NCI-H1105 treated with DMSO at 0.1 percent for 48 hours (cell line): ENCODE measurements around the gene MYADML2.

Experiments
- DNase-seq: peaks from one replicate; lab custom pipeline; 2025; lab: John Stamatoyannopoulos, UW

MYADML2 gene

DNA sequence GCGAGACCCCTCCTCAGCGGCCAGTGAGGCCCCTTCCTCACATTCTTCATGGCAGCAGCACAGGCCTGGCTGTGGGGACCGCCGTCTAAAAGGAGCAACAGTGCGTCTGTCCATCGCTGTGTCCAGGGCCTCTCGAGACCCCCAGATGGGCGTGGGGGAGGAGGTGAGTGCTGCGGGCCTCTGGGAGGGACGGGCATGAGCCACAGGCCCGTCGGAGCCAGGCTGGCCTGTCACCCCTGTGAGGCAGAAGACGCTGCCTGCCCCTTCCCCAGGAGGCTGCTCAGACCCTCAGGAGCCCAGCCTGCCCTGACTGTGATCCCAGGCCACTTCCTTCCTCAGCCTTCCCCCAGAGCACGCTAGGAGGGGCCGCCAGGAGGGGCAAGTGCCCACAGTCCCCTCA is 7.8 kb downstream of the MYADML2 start:
- no peak for DNase-seq

DNA sequence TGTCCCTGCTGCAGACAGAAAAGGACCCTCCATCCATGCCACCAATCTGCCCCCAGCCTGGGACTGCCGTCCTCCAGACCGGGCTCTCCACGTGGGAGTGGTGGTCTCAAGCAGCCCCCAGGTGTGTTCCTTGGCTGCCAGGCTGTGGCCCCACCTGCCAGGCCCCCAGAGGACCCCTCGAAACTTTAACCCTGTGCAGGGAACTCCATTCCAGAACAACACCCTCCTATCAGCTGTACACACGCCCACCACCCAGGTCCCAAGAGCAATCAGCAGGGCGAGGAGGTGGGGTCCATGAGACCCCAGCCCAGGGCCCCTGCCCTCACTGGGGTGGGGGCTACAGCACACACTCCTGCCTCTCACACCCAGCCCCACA is 11.3 kb downstream of the MYADML2 start:
- no peak for DNase-seq

DNA sequence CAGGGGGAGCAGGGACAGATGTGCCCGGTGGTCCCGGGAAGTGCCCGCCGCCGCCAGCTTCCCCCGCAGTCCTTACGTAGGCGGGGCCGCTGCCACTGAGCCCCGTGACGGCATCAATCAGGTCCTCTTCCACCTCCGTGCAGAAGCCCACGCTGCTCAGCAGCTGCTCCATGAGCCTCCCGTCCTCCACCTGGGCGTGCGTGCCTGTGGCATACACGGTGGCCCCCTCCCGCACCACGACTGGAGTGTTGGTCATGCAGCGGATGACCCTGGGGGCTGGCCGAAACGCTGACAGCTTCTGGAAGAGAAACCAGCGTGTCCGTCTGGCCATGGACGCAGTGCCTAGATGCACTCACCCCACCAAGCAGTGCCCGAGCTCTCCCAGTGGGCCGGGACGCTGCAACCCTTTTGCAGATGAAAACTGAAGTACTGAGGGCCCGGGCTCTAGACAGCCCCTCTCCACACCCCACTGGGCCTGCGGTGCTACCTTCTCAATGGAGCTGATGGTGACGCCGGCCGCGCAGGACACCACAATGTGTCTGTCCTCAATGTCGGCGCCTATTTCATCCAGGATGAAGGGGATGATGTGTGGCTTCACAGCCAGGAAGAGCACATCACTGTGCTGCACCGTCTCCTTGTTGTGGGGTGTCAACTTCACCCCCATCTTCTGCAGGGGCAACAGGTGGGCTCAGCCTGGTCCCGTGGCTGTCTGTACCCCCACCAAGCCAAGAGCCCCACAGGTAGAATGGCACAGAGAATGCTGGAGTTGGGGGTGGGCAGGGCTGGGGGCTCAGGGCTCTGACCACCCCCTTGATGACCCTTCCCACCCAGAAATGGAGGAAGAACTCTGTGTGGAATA is 12.0 kb downstream of the MYADML2 start:
- DNase-seq = no peak

DNA sequence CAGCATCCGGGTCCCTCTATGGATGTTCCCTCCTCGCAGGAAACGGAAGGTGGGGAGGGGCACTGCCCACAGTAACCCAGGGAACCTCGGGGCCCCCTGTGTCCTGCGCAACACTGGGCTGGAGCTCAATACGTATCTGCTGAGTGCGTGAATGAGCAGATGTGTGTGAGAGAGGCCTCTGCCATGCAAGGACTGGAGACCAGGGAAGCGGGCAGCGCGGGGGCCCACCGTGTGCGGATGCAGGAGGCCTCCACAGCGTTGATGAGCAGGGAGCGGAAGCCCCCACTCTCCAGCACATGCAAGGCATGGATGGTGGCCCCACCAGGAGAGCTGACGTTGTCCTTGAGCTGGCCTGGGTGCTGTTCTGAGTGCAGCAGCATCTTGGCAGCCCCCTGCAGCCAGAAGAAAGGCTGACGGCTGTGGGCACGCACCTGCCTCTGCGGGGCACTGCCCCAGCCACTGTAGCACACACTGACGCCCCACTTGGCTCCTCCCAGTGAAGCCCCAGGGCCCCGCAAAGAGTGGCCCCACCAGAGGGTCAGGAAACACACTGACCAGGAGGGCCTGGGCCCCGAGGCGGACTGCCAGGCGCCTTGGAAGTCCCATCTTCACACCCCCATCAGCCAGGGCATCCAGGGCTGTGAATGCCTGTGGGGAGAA is 12.8 kb downstream of the MYADML2 start:
- DNase-seq = no peak

DNA sequence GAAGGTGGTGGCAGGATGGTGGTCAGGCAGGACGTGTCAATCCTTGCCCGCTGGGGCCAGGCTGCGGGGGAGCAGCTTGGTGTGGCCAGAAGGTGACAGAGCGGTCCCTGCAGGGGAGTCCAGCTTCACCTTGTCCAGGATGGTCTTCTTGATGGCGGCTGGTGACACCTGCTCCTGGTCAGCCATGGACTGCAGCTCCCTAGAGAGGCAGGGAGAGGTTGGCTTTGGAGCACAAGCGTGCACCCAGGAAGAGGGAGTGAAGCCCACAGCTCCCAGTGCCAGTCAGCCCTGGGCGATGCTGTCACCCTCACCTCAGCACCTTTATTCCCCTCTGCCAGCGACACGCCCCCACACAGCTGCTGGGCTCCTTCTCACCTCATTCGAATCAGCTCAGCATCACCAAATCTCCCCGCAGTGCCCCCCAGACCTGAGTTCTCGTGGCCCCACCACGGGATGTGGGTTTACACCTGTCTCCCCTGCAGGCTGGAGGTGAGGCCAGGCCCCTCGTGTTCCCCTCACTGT is 13.8 kb downstream of the MYADML2 start:
- no peak for DNase-seq

DNA sequence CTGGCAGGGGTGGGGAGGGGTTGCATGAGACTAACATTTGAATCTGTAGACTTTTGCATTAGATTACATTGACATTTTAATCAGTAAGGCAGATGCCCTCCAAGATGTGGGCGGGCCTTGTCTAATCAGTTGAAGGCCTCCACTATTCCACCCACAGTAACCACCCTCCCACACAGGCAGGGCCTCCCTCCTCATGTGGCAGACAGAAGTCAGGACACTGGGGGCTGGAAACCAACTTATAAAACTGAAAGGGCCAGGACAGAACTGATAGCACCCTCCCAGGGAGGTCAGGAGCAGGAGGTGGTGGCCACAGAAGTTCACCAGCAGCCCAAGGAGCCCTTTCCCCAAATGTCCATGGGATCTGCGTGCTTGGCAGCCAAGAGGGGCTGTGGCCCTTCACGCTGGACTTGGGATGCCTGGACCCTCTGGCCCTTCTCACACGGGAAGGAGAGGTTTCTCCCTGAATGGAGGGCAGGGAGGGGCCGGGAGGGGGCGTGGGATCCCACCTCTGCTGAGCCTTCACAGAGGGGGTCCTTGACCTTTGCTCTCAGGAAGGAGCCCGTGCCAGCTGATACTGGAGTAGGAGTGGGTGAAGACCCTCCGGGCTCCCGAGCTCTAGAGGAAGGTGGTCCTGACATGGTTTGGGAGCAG is 14.6 kb downstream of the MYADML2 start:
- DNase-seq = no peak

DNA sequence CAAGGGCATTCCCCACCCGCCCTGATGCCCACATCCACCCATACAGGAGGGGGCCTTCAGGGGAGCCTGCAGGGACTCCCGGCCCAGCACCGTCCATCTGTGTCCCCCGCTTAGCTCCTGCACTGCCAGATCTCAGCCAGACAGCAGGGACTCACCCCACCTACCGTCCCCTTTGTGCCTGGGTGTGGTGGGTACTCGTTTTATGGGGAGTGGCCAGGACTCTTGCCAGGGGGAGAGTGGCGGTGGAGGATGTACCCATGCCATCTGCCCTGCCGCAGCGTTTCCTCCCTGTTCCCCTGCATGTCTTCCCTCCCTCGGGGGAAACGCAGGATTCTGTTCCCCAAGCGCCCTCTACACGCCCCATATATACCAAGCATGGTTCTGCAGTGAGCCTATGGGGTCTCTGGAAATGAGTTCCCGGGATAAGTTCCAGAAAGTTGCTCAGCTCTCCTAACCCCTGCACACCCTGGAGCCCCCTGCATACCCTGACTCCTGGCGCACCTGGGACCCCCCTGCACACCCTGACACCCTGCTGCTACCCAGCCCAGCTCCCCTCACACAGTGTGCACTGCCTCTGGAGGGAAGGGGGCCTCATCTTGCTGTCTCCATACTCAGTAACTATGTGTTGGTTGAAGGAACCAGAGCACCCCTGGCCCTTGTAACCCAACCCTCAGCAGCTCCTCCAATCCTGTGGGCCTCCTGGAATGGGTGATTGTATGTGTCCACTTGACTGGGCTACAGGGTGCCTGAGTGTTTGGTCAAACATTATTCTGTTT is 15.3 kb downstream of the MYADML2 start:
- DNase-seq = no peak

DNA sequence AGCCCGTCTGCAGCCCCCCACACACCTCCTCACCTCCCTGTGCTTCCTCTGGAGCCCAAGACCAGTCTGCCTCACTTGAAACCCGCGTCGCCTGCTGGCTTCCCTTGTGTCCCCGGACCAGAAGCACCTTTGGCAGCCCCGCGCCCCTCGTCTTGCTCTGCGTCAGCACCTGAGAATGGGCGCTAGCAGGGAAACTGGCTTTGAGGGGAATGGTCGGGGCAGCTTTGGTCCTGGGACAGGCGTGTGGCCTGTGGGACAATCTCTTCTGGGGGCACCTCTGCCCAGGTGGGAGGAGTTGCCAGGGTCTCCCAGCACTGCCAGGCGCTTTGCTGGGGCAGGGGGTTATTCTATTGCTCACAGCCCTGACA is 15.9 kb downstream of the MYADML2 start:
- no peak for DNase-seq

DNA sequence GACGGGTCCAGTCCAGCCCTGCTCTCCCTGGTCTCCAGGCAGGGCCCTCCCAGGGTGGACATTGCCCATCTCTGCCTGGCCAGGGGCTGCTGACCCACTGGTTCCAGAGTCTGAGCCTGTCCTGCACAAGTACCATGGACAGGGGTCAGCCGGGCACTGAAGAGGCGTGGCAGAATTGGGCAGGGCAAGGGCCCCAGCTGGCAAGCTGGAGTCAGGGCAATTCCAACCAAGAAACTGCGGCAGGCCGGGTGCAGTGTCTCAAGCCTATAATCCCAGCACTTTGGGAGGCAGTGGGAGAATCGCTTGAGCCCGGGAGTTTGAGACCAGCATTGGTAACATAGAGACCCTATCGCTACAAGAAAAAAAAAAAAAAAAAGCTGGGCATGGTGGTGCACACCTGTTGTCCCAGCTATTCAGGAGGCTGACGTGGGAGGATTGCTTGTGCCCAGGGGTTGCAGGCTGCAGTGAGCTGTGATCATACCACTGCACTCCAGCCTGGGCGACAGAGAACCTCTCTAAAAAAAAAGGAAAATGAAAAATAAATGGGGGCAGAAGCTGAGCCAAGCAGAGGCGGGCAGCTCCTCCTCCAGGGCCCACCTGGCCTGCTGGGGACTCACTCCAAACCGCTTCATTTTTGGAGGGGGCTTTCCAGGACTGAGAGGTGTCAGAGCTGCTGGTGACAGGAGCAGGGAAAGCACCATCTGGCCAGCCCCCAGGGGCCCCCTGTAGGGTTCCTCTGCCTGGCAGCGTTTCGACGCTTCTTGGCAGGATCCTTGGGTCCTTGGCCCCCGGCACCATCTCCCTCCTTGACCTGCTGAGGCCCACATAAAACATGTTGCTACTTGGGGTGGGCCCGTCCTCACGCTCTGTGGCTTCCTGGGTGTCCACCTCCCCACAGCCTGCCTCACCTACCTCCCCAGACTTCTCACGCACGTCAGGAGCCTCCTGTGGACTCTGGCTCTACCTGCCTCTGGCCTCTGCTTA is 16.6 kb downstream of the MYADML2 start:
- no peak for DNase-seq

DNA sequence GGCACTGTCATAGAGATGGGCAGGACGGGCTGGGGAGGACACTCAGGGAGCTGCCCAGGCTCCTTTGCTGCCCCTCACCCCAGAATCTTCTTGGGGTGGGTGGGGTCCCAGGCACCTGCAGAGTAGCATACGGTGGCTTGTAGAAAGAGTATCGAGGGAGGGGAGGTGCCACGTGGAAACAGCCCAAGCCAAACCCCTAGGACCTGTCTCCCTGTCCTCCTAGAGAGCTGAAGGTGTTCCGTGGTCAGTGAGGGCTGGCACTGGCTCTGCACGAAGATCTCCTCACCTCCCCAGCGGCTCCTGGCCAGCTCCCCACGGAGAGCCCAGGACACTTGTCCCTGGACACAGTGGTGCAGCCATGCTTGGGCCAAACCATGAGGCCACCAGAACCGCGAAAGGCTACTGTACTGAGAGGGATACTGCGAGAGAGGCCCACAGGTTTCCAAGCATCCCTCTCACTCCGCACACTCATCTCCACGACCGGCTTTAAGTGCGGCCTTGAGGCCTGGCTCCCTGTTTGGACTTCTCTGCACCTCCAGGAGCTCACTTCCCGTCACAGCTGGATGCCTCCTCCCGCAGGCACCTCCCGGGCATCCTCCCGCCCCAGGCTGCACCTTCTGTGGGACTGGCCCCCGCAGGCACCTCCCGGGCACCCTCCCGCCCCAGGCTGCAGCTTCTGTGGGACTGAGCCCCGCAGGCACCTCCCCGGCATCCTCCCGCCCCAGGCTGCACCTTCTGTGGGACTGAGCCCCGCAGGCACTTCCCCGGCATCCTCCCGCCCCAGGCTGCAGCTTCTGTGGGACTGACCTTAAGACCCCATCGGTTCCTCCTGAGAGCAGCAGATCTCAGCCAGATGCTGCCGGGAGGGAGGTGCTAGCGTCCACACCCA is 17.5 kb downstream of the MYADML2 start:
- no peak for DNase-seq

DNA sequence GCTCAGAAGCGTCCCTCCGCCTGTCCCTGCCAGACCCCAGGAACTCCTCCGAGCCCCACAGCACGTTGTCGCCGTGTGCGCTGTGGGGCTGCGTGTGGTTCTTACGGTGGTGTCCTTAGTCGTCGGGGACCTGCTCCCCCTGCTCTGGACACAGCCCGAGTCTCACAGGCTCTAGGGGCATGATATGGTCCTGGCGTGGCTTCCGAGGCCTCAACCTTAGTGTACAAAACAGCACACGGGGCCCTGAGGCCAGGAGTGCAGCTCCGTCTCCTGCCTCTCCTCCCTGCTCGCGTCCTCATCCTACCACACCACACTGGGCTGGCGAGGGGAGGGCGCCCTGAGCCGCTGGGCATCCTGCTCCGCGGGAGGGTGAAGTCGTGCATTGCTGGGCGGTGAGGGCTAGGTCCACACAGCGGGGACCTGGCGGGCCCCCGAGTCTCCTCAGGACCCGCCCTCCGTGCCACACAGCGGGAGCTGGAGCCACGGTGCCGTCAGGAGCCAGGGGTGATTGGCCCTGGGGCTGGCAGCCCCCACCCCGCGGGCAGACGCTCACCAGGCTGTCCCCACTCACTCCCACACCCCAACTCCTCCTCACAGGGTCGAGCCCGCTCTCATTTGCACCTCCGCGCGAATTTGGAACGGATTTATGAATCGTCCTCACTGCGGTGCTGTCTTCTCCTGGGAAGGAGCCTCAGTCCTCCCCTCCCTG is 18.3 kb downstream of the MYADML2 start:
- no peak for DNase-seq

DNA sequence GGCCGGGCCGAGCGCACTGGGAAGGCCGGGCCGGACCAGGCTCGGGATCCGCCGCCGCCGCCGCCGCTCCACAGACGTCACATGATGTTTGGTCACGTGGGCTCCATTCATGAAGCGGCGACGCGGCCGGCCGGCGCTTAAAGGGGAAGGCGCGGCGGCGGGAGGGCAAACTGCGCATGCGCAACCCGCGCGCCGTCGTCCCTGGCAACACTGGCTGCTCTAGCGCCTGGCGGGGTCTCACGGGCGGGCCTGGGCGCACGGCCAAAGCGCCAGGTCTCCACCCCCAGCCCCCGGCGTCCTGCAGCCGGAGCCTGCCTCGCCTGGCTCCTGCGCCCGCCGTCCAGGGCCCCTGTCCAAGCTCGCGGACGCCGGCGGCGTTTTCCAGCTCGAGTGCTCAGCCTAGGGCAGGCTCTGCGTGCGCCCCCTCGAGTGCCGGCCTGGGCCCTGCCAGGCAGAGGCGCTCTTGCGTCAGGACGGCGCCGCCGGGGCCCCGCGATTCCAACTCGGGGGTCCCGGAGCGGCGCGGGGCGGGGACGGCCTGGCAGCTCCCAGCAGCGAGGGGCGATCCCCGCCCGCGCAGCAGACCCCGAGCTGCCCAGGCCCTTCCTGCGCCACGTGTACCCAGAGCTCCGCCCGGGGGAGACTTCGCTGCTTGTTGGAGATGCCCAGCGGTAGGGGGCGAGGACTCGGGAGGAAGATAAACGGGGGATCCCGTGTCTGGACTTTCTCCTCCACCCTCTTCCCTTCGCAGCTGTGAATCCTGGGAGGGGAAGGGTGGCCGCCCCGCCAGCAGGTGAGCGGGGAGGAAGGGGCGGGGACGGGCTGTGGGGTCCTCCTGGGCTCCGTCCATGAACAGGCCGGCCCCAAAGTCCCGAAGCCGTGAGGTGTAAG is 19.1 kb downstream of the MYADML2 start, which contains the start of gene MAFG:
MAFG (minus strand) TSS at position 83 of the 891 bp plus-strand sequence. CDS start 4,550 bp downstream, outside the sequence.
- peak; percentile 92 for DNase-seq

DNA sequence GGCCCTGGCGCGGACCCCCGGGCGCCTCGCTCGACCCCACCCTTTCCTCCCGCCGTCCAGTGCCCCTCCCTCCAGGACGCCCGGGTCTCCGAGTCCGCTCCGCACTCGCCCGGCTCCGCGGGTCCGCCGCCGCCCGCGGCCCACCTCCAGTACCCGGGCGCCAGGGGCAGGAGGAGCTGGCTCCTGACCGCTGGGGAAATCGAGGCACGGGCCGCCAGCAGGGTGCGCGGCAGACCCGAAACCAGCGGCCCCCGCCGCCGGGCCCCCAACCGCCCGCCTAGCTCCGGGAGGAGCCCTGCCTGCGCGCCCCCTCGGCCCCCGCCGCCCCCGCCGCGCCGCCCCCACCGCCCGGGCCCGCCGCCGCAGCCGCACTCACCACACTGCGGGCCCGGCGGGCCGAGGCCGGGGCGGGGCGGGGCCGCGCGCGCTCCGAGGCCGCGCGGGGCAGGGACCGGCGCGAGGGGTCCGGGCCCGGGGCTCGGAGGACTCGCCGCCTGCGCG is 19.8 kb downstream of the MYADML2 start:
- DNase-seq = no peak

DNA sequence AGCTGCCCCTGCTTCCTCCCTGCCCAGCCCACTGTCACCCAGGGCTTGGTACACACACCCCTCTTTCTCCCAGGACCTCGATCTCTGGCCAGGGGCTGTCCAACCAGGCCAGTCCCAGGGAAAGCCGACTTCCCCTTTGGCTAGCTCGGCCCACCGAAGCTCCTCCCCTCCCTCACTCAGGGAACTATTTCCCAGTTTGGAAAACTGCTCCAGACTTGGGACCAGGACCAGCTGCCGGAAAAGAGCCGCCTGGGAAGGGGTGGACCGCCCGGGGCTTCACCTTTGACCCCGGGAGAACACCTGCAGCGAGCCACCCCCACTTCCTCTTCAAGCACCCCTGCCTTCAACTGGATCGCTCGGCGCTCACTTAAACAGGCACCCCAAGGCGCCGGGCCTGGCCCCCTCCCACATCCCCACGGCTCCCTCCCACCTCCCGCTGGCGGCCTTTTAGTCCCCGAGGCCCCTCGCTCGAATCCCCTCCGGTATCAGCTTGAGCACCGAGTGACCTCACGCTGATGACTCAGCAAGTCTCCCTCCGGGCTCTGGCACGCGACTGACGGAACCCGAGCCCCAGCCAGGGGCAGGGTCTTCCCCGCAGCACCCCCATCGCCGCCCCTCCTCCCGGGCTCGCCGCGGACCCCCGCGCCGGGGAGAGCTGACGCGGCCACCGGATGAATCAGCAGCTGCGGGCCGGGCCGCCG is 20.4 kb downstream of the MYADML2 start:
- DNase-seq = peak; percentile 25

DNA sequence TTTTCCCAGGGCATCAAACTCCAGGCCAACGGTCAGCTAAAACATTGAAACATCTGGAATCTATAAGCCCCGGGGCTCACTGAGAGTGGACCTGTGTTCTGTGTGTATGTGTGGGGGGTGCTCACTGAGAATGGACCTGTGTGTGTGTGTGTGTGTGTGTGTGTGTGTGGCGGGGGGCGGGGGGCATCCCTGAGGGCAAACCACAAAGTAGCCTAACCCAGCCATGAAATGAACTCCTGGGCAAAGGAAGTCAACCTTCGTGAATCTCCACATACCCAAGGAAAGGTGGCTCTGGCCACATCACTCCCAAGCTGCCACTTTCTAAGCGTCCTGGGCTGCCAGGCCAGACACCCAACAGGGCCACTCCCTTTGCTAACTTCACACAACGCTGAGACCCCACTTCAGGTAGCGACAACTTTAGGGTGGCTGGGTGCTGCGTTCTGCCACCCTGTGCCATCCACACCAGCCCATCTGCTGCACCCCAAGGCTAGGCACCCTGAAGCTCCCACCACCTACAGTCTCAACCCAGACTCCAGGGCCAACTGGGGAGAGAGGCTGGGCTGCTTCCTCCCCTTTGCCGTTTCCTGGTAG is 21.1 kb downstream of the MYADML2 start:
- no peak for DNase-seq
